AG04449 (cell line): ENCODE measurements around the gene NAPB.

Source experiments
- CTCF ChIA-PET: fragments of 350-600 bp; formaldehyde crosslinking; extraction: SDS; loops from one replicate; lab custom pipeline; 2021; ENCODE audit warnings: antibody characterized with exemption; lab: Yijun Ruan, JAX
- POLR2A ChIA-PET: fragments of 400-600, 350-600 bp; formaldehyde crosslinking; extraction: SDS; loops from one replicate; lab custom pipeline; 2020; ENCODE audit warnings: antibody characterized with exemption, inconsistent platforms; lab: Yijun Ruan, JAX
- DNase-seq: peaks from one replicate; pipeline ENCODE4 v3.0.0-alpha.2; 2010; ENCODE audit warnings: low read depth, low spot score
- H3K4me3 ChIP-seq: 2 replicates; pipeline ENCODE4 v1.5.1; 2011; ENCODE audit warnings: low read depth, mild to moderate bottlenecking, control low read depth, low read length
- TF ChIP-seq, protein P1 (sequence below): IDR thresholded peaks from one replicate; pipeline ENCODE4 v1.5.1; 2011; ENCODE audit warnings: mild to moderate bottlenecking, moderate library complexity, low read length, control low read depth, inconsistent platforms; ENCODE audit not compliant: insufficient read depth; ENCODE audit errors: missing control alignments

NAPB gene

DNA sequence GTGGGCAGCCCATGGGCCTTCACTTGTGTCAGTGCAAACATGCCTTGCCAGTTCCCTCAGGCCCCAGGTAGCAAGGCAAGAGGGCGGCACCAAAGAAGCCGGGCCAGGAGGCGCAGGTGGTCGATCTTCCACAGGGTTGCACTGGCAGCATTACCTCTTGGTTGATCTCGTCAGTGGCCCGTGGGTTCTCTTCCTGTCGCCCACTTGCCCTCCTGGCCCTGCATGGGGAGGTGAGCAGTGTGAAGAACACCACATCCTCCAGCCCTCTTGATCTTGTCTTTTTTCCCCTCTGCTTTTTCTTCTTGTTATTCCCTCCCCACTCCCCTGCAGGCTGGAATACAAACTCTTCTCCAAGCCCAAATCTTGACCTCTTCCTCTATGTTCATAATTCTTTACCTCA, 34.4 kb upstream of the NAPB start:
- DNase-seq, result no peak
- H3K4me3 ChIP-seq, result no peak overlapping the region
- ChIA-PET CTCF (no interaction called here), POLR2A (no interaction called here)
- TF ChIP-seq, protein P1, sequence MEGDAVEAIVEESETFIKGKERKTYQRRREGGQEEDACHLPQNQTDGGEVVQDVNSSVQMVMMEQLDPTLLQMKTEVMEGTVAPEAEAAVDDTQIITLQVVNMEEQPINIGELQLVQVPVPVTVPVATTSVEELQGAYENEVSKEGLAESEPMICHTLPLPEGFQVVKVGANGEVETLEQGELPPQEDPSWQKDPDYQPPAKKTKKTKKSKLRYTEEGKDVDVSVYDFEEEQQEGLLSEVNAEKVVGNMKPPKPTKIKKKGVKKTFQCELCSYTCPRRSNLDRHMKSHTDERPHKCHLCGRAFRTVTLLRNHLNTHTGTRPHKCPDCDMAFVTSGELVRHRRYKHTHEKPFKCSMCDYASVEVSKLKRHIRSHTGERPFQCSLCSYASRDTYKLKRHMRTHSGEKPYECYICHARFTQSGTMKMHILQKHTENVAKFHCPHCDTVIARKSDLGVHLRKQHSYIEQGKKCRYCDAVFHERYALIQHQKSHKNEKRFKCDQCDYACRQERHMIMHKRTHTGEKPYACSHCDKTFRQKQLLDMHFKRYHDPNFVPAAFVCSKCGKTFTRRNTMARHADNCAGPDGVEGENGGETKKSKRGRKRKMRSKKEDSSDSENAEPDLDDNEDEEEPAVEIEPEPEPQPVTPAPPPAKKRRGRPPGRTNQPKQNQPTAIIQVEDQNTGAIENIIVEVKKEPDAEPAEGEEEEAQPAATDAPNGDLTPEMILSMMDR, result no peak

DNA sequence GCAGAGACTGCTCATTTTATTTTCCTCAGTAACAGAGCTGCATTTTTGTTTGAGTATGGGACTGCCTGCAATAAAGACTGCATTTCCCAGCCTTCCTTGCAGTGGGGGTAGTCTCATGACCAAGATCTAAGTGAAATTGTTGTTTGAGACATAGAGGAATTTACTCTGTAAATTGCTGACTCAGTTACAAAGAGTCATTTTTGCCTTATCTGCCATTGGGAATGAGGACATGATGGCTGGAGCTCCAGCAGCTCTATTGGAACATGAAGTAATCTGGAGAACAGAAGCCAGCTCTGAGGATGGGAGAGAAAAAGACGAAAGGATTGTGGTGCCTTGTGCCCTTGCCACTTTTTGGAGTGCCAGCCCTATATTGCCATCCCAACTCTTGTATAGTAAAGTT, 33.5 kb upstream of the NAPB start:
- TF ChIP-seq, protein P1, result no peak
- ChIA-PET CTCF (interaction anchor here (1.0 kb wide), 1 partner anchor 11 kb away, joined by 3 read pairs; no protein-coding TSS in a partner anchor), POLR2A (no interaction called here)
- DNase-seq, result no peak
- no peak overlapping the region for H3K4me3 ChIP-seq

DNA sequence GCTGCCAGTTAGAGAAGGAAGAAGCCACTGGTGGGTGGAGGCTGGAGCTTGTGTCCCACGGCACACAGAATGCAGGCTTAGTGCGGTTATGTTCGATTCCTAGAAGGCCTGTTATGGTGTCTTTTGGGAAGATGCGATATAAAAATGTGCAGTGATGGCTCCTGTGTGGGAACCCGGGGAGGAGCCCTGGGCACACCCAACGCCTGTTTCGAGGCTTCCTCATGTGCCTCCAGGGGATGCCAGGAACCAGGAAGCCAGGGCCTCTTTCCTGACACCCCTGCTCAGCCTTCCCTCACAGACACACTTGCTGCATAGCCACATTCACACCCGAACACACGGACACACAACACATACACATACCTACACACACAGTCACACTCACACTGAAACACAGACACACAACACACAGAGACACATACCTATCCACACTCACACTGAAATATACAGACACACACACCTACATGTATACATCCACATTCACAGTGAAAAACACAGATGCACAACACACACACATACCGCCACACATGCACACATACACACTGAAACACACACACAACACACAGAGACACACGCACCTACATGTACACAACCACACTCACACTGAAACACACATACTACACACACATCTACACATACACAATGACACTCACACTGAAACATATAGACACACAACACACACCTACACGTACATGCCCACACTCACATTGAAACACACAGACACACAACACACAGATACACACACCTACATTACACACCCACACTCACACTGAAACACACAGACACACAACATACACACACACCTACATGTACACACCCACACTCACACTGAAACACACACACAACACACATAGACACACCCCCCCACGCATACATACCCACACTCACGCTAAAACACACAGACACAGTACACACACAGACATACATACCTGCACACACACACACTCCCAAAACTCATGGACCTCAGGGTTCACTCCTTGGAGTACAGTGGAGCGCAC, 32.6 kb upstream of the NAPB start:
- DNase-seq, result no peak
- ChIA-PET POLR2A (no interaction called here), CTCF (interaction anchor here (2.1 kb wide), 1 partner anchor 11 kb away, joined by 8 read pairs; no protein-coding TSS in a partner anchor)
- TF ChIP-seq, protein P1, result no peak
- no peak overlapping the region for H3K4me3 ChIP-seq

DNA sequence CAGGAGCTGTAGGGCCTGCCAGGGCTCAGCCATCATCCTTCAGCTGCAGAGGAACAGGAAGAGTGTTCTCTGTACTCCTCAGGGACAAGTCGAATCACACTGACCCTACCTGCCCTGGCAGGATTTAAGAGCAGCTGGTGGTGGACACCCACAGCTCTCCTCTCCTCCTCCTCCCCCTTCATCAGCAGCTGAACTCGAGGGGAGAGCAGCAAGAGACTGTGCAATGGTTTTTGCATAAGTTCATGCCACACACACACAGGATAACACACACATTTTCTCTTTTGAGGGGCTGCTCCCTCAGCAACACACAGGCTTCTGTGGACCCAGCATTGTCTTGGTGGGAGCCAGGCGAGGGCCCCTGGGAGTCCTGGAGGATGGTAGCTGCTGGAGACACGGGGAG, 31.5 kb upstream of the NAPB start, which contains the start of gene CST11:
CST11 (minus strand) TSS at position 101 of the 400 bp plus-strand sequence; CDS start at position 36, 65 bp downstream.
- DNase-seq, result no peak

DNA sequence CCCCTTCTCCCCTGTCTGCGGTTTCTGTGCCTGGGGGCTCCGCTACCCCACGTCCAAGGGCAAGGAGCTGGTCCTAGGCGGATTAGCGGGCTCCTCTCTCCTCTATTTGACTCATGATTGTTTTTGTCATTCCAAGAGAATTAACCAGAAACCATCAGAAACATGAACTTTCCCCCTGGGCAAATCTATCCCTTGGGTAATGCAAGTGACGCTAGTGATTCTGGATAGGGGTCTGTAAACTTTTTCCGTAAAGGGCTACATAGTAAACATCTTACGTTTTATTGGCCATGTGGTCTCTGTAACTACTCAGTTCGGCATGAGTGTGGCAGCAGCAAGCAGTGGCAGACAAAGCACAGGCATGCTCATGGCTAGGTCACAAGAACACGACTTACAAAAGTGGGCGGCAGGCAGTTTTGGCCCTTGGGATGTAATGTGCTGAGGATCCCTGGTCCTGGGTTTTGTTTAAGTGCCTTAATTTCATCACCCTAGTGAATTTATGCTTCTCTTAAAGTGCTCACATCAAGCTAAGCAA, 30.7 kb upstream of the NAPB start:
- ChIA-PET CTCF (interaction anchor here (0.8 to 2.1 kb wide), 2 partner anchors 9 to 175 kb away, joined by 3 to 8 read pairs; no protein-coding TSS in a partner anchor), POLR2A (no interaction called here)
- TF ChIP-seq, protein P1, result no peak
- no peak for DNase-seq
- H3K4me3 ChIP-seq, result no peak overlapping the region

More for the DNA sequence above, 31.5 kb upstream of the NAPB start, which contains the start of gene CST11:
- POLR2A ChIA-PET, result no interaction called here
- CTCF ChIA-PET, result interaction anchor here (2.1 kb wide), 1 partner anchor 10 kb away, joined by 8 read pairs; no protein-coding TSS in a partner anchor
- H3K4me3 ChIP-seq, result no peak within 1 kb of the TSS
- TF ChIP-seq, protein P1, result no peak

DNA sequence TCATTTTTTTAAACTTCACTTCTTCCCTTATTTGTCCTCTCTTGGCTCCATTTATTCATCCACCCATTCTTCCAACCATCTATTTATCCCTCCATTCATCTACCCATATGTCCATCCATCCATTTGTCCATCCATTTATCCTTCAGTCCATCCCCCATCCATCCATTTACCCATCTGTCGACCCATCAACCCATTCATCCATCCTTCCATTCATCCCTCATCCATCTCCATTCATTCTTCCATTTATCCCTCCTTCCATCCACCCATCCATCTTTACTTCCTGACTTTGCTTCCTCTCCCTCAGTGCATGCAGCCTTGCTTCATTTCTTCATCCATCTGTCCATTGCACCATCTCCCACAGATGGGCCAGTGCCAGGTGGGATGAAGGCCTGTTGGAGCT, 29.6 kb upstream of the NAPB start:
- ChIA-PET POLR2A (no interaction called here), CTCF (no interaction called here)
- TF ChIP-seq, protein P1, result no peak
- no peak overlapping the region for H3K4me3 ChIP-seq
- no peak for DNase-seq
